DMS 273 treated with DMSO at 0.1 percent for 48 hours (cell line): ENCODE data around the gene PCCA.
"Not testable (repeated sequence)": the region's sequence is repeated elsewhere in the genome, so short reads cannot be mapped to it uniquely, and the experiment has no call there.

Source experiments
- DNase-seq: peaks from one replicate; lab custom pipeline; 2025; lab: John Stamatoyannopoulos, UW

The PCCA gene

DNA sequence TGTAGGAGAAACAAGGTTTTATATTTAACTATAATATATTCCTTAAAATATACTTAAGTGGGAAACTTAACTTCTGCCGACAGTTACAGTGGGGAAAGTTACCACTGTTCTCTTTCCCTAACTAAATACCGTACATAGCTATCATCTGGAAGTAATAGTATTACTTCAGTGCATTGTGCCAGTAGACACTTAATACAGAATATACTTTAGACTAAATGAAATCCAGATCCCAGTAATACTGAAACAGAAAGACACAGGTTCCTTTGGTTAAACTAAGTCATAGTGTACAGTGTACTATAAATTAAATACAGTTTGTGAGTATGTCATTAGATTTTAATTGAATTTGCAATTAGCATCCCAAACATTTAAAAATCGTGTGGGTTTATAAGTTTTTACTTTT, 107.5 kb downstream of the PCCA start:
- no peak for DNase-seq

DNA sequence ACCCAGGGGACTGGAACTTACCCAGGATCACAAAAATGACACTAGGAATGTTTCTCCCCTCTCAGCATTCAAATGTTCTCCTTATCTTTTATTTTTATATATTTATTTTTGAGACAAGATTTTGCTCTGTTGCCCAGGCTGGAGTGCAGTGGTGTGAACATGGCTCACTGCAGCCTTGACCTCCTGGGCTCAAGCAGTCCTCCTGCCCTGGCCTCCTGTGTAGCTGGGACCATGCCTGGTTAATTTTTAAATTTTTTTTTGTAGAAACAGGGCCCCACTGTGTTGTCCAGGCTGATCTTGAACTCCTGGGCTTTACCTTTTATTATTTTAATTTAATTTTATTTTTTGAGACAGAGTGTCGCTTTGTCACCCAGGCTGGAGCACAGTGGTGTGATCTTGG, 108.2 kb downstream of the PCCA start:
- DNase-seq = no peak

DNA sequence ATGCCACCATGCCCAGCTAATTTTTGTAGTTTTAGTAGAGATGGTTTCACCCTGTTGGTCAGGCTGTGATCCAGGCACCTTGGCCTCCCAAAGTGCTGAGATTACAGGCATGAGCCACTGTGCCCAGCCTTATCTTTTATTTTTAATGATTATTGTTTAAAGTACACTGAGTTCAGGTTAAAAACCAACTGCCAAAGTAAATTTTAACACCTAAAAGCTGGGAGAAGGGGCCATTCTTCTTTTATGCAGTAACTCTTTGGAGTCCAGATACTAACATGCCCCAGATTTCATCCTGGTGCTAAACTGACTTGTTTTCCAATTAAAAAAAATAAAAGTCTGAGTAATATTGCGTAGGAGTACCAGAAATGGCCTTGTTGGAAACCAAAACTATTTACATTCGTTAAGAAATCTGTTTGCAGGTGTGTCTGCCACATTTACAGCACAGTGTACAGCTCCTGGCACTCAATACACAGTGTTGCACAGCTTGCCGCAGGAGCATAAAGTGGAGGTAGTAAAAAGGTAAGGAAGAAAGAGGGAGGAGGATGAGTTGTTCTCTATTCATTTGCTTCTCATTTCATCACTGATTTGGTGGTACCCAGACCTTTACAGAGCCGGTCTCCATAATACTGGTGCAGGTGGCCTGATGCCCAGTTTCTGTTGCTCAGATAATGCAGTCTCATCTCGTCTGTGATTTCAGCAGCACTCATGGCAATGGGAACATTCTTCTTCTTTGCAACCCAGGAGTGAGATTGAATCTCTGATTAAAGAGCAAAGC, 108.9 kb downstream of the PCCA start:
- no peak for DNase-seq

DNA sequence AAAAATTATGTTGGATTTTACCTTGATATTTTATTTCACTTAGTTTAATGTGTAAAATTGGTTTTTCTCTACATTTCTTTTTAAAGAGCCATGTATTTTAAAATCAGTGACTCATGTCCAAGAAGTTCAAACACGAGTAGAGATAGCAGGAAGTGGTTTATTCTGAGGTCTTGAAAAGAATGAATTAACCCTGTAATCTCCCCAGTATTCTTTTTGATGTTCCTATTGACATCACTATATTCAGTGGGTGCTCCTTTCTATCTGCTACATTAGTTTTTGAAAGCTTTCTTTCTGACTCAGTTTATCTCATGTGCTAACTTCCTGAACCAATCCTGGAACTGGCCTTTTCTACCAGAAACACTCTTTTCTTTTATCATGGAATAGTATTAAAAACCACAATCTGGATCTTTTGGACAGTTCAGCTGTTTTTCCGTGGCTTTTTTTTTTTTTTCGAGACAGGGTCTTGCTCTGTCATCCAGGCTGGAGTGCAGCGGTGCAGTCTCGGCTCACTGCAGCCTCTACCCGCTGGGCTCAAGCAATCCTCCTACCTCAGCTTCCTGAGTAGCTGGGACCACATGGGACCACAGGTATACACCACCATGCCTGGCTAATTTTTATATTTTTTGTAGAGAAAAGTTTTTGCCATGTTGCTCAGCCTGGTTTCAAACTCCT, 114.9 kb downstream of the PCCA start:
- no peak for DNase-seq

DNA sequence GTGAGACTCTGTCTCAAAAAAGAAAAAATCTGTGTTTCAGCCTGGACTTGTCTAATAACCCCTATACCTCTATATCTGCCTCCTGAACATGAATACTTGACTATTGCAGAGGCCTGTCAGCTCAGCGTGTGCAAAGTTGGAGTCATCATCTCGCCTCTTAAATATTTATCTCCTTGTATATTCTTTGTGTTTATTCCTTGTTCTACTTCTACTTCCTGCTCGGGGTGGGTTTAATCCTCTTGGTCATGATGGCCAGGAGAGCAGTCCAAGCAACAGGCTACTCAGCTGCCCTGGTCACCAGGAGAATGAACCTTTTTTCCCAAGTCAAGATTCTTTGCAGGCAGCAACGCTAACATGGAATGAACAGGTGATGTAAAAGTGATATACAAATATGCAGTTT, 119.1 kb downstream of the PCCA start:
- DNase-seq = no peak

DNA sequence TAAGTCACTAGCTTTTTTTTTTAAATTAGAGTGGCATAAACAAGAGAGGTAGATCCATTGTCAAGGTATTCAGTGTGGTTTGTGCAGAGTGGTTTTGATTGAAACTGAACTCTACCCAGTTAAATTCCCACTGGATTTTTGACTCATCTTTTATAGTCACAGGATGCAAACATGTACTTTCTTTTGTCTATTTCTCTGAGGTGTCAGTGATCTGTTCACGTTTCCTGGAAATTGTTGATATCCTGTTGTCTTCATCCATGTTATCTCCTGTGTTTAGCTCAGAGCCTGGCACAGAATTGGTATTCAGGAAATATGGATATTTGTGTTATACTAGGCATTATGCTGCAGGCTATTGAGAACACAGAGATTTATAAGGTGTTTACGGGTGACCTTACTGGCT, 119.7 kb downstream of the PCCA start:
- no peak for DNase-seq

DNA sequence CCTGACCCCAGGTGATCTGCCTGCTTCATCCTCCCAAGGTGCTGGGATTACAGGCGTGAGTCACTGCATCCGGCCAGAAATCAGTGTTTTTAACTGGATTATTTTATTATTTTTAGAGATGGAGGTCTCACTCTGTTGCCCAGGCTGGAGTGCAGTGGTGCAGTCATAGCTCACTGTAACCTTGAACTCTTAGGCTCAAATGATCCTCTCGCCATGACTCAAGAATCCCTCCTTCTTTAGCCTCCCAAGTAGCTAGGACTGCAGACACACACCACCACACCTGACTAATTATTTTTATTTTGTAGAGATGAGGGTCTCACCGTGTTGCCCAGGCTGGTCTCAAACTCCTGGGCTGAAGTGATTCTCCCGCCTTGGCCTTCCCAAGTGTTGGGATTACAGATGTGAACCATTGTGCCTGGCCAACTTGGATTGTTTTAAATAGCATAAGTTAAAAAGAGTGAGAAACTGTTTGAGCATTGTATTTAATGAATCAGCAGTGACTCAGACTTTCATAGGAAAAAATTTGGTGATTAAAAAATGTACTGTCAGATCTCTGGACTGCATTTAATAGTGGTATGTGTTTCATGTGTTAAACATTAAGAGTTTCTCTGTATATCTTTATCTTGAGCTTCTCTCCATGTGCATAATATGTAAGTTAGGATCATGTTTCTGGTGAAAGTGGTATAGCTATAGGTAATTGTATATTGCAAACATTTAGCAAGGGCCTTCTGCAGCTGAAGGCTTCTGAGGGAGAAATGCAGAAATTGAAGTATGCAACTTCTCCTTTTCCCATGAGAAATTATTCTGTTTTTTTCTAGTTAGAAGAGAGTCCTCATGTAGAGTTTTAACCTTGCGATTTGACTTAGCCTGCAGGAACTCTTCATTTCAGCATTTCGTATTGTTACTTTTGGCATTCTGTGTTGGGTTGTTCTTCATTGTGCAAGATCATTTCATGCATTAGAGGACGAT, 121.2 kb downstream of the PCCA start:
- no peak for DNase-seq

DNA sequence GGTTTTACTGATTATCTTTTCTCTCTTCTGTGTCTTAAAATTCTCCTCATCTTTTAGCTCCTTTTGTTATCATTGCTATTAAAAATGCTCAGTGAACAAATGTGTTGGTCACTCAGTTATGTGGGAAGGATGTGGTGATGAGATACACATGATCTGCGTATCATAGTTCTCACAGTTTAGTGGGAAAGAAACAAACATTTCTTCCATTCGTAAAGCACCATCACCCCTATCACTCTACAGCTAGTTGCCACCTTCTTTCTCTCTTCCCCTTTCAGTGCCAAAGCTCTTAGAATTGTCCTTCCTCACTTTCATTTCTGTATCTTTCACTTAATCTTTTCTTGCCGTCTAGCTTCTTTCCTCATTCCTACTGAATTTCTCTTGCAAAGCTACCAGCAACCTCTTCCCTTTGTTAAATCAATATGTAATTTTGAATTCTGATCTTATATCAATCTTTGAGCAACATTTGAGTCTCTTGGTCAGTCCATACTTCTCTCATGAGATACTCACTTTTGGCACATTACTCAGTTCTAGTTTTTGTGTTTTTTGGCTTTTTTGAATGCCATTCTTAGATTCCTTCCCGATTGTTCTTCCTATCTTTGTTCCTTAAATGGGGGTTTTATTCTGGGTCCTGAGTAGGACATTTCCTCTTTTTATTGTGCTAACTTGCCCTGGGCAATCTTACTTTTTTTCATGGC, 122.3 kb downstream of the PCCA start:
- no peak for DNase-seq

DNA sequence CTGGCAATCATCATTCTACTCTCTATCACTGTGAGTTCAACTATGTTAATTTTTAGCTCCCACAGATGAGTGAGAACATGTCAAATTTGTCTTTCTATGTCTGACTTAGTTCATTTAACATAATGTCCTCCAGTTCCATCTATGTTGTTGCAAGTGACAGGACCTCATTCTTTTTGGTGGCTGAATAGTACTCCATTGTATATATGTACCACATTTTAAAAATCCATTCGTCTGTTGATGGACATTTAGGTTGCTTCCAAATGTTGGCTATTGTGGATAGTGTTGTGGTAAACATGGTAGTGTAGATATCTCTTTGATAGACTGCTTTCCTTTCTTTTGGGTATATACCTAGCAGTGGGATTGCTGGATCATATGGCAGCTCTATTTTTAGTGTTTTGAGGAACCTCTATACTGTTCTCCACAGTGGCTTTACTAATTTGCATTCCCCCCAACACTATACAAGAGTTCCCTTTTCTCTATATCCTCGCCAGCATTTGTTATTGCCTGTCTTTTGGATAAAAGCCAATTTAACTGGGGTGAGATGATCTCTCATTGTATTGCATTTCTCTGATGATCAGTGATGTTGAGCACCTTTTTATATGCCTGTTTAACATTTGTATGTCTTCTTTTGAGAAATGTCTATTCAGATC, 124.1 kb downstream of the PCCA start:
- DNase-seq = no peak

DNA sequence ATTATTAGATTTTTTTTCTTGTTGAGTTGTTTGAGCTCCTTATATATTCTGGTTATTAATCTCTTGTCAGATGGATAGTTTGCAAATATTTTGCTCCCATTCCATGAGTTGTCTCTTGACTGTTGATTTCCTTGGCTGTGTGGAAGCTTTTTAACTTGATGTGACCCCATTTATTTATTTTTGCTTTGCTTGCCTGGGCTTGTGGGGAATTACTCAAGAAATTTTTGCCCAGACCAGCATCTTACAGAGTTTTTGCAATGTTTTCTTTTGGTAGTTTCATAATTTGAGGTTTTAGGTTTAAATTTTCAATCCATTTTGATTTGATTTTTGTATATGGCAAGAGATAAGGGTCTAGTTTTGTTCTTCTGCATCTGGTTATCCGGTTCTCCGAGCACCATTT, 124.7 kb downstream of the PCCA start:
- DNase-seq = no peak

DNA sequence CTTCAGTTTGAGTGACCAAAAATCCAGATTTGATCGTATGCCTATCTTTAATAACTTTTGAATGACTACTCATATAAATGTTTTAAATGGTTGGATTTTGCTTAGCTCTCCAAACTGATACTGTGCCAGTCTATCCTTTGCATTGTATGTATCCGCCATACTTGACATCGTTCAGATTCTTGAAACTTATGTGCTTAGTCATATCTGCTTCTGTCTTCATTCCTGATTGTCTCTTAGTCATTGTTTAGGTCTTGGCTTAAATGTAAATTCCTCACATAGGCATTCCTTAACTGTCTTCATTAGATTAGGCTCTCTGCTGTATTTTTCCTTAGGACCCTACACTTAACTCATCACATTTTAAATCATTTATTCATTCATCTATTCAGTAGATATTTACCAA, 126.0 kb downstream of the PCCA start:
- no peak for DNase-seq

DNA sequence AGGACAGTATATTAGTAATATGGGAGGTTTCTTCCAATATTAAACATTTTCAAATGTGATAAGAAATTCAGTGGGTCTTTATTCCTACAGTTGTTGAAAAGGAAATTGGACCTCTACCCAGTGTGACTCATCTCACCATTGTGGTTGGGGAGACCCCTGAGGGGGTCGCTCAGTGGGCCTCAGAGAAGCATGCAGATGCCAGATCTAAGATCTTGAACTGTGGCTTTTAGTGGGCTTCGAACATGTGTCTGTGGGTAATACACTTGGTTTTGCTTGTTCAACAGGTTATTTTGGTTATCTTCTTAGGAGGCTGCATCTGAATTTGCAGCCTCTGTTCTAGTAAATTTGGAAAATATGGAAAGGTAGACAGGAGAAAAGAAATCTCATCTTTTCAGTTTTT, 132.3 kb downstream of the PCCA start:
- no peak for DNase-seq

DNA sequence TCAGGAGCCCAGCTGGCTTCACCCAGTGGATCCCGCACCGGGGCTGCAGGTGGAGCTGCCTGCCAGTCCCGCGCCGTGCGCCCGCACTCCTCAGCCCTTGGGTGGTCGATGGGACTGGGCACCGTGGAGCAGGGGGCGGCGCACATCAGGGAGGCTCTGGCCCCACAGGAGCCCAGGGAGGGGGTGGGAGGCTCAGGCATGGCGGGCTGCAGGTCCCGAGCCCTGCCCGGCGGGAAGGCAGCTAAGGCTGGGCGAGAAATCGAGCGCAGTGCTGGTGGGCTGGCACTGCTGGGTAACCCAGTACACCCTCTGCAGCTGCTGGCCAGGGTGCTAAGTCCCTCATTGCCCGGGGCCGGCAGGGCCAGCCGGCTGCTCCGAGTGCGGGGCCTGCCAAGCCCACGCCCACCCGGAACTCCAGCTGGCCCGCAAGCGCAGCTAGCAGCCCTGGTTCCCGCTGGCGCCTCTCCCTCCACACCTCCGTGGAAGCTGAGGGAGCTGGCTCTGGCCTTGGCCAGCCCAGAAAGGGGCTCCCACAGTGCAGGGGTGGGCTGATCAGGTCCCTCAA, 135.2 kb downstream of the PCCA start:
- DNase-seq = not testable (repeated sequence)

DNA sequence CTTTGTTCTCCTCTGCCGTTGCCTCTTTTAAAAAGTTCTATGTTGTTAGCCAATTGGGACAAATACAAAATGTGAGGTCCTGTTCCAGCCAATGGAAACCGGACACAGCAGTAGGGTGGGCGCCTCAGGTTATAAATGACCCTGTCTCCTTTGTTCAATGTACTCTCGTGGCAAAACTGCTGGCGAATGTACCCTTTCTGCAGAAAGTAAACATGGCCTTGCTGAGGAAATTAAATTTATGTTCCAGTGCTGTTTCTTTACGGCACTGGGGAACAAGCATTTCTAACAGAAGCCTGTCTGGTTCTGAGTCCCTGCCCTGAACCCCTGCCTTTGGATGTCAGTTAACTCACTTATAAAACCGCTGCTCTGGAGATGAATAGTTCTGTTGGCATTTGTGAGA, 140.7 kb downstream of the PCCA start:
- no peak for DNase-seq

DNA sequence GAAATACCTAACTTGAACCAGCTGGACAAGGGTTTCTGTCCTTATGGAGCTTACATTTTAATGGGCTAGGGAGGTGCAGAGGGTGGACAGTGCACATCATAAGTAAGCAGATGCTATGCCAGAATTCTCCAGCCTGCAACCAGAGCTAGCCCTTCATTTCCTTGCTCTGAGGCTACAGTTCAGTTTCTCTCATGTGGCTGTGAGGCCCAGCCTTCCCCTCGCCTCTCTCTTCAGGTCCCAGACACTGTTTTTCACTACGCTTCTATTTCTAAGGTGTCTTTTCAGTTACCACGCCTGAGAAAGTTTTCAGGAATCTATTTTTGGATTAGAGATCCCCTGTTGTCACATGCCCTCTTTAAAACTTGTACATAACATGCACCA, 141.9 kb downstream of the PCCA start:
- no peak for DNase-seq

DNA sequence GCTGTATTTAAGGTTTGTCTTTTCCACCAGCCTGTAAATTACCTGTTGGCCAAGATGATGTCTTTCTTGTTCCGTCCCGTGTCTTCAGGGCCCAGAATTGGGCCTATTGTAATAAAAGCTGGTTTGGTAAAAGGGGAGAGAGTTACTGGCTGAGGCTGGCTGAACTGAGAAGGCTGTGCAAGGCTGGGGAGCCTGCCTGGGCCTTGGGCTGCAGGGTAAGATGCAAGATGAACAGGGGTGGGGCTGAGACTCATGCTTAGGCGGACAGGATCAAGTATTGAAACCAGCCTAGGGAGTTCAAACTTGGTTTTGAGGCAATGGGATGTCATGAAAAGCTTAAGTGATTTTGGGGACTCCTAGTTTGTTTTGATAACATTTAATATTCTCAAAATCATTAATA, 142.3 kb downstream of the PCCA start:
- no peak for DNase-seq

DNA sequence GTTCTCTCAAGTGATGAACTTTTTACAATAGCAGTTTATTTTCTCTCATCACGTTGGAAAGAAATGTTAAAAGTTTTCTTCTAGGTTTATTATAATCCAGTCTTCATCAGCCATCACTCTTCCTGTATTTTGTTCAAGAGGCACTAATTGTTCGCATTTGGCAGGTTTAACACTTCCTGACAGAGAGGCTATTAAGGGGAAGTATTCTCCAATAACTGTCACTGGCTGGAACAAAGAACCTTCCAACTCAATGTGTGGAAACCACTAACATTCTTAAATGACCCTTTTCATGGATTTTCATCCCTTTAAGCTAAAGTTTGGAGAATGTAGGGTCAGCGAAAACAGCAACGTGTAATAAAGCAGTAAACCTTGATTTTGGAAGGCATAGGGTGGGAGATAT, 145.1 kb downstream of the PCCA start:
- no peak for DNase-seq

DNA sequence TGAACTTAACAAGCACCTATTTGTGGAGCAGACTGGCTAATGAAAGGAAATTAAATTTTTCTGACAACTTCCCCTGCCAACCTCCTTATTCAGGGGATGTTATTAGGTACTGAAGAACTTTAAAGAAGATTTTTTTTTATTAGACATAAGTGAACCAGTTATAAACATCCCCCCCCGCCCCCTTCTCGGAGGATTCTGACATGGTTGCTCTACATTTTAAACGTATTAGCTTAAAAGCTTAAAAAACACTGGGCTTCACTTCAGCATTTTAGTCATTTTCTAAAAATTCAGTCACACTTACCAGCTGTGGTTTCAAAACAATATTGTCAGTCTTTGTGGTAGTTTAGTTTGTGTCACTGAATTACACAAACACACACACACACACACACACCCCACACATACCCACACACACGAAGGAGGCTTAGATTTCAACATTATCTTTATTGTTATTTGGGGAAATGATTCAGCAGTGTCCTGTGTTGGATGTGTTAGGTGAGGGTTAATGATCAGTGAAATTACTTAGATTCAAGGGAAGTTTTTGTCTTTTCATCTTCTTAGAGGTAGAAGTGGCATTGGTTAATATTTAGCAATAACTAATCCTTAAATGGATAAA, 145.7 kb downstream of the PCCA start:
- no peak for DNase-seq

DNA sequence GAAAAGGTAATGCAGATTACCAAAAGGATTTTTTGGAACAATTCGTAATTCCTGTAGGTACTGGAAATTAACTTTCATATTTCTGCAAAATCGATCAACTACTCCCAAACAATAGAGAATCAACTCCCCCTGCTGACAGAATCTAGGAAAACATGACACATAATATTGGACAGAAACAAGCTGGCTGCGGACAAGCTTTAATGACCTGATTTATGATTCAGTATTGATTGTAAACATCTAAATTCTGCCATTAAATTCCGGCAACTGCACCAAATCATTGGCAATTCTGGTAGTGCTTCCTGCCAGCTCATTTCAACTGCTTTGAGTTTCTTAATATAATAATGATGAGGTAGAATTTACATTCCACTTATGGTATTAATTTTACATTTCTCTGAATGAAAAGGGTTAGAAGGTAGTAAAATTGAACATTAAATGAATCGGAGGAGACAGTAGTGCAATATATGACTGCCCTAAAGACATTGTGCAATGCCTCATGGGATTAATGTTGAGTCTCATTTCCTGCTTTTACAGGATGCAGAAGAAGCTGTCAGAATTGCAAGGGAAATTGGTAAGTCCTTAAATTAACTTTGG, 146.5 kb downstream of the PCCA start:
- no peak for DNase-seq

DNA sequence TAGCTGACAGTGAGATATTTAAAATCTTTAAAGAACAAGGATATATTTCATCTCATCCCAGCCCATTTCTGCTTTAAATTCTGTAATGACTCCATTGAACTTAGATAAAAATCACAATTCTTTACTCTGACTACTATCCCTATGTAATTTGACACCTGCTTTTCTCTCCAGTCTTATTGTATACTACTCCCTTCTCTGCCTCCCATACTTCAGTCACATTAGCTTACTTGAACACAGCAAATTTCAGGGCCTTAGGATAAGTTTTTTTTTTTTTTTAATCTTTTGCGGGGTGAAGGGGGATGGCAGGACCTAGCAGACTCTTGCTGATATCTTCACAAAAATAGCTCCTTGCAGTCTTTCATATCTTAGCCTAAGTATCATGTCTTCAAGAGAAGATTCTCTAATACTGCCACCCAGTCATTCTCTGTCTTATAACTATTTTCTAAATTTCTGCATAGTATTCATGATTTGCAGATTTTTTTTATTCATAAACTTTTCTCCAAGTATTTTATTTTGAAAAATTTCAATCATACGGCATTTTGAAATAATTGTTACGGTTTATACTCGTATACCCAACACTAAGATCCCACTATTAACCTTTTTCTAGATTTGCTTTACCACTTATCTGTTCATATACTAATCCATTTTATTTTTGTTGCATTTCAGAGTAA, 151.4 kb downstream of the PCCA start:
- no peak for DNase-seq
